Ascending aorta (tissue), 2 donors: Measurements from ENCODE around the gene MAPK4. TPM values are rescaled to one million over a fixed set of nuclear protein-coding genes. Genes with fewer than 3 reads are reported as not detected.
"Not testable (repeated sequence)": the region's sequence is repeated elsewhere in the genome, so short reads cannot be mapped to it uniquely, and the experiment has no call there.

ENCODE experiments used
- DNase-seq, 2 donors: peaks; one replicate each; pipeline ENCODE4 v3.0.0-alpha.2; 2019; ENCODE audit warnings: low spot score in 2 of 2
- H3K27ac ChIP-seq, 2 donors: fragments of 200-600 bp; sonication (generic); one replicate each; pipeline ENCODE4 v1.5.1; 2016 to 2017; ENCODE audit warnings: mild to moderate bottlenecking in 1 of 2
- H3K27me3 ChIP-seq: fragments of 200-600 bp; sonication (generic); one replicate; pipeline ENCODE4 v1.5.1; 2017
- H3K36me3 ChIP-seq, 2 donors: fragments of 200-600 bp; sonication (generic); one replicate each; pipeline ENCODE4 v1.5.1; 2016
- H3K4me1 ChIP-seq, 2 donors: fragments of 200-600 bp; sonication (generic); one replicate each; pipeline ENCODE4 v1.5.1; 2016 to 2017; ENCODE audit warnings: mild to moderate bottlenecking in 1 of 2
- H3K4me3 ChIP-seq, 2 donors: fragments of 200-600 bp; sonication (generic); one replicate each; pipeline ENCODE4 v1.5.1; 2016 to 2017; ENCODE audit warnings: mild to moderate bottlenecking in 1 of 2
- H3K9me3 ChIP-seq, 2 donors: fragments of 200-600 bp; sonication (generic); one replicate each; pipeline ENCODE4 v1.5.1; 2016
- CTCF ChIP-seq, 3 experiments: fragments of 200-600 bp in 2 of 3; fragments of 450-650 bp in 1 of 3; sonication (generic) in 2 of 3; IDR thresholded peaks; one replicate each; pipeline ENCODE4 v1.5.1; 2016 to 2019; ENCODE audit warnings: antibody characterized with exemption in 3 of 3, mild to moderate bottlenecking in 1 of 3, moderate library complexity in 1 of 3
- intact Hi-C: fragments of 100-400 bp; cut with DNase I; formaldehyde crosslinking; loops from one replicate; pipeline ENCODE4 v1.15.1; 2023
- total RNA-seq: library from RNA; depleted of rRNA; stranded (reverse); fragments of >200 nt; gene quantifications from one replicate; pipeline ENCODE4 v1.1.0, GENCODE V29; 2016

MAPK4 gene
- total RNA-seq, 1 donor from 2014 or later = 1.2 TPM

- Histone ChIP-seq H3K27ac (no peak overlapping the region), H3K4me3 (no peak overlapping the region), H3K4me1 (no peaks in the 10 kb centered on the region), H3K36me3 (no peaks in the 10 kb centered on the region), H3K9me3 (no peaks in the 10 kb centered on the region), H3K27me3 (no peaks in the 10 kb centered on the region)
- no peak for DNase-seq
- TF ChIP-seq CTCF (IDR thresholded peaks at IDR 0.05) = no peak
- intact Hi-C loops = loop anchor here (10.0 kb wide), 1 partner anchor 195 kb away; the partner anchor contains the start of gene SKA1
Measured at GRCh38 chr18:50569930-50570329, 10.0 kb downstream of the MAPK4 start.

GRCh38 chr18:50571606-50572005, 11.7 kb downstream of the MAPK4 start:
- Histone ChIP-seq H3K9me3 (no peaks in the 10 kb centered on the region), H3K36me3 (no peaks in the 10 kb centered on the region), H3K27ac (no peak overlapping the region), H3K27me3 (no peaks in the 10 kb centered on the region), H3K4me3 (no peak overlapping the region), H3K4me1 (no peaks in the 10 kb centered on the region)
- intact Hi-C loops = no loop called here
- TF ChIP-seq CTCF (IDR thresholded peaks at IDR 0.05) = no peak
- DNase-seq = no peak

- H3K4me3 ChIP-seq, H3K27ac ChIP-seq, H3K36me3 ChIP-seq, DNase-seq, H3K4me1 ChIP-seq, H3K27me3 ChIP-seq, H3K9me3 ChIP-seq, intact Hi-C loops: not testable (repeated sequence)
Measured at GRCh38 chr18:50573196-50573595, 13.3 kb downstream of the MAPK4 start.

GRCh38 chr18:50573679-50574078, 13.8 kb downstream of the MAPK4 start:
- no peak for DNase-seq
- Histone ChIP-seq H3K9me3 (no peaks in the 10 kb centered on the region), H3K36me3 (no peaks in the 10 kb centered on the region), H3K4me3 (no peak overlapping the region), H3K27ac (no peak overlapping the region), H3K4me1 (no peaks in the 10 kb centered on the region), H3K27me3 (no peaks in the 10 kb centered on the region)
- no peak for TF ChIP-seq CTCF (IDR thresholded peaks at IDR 0.05)
- intact Hi-C loops = no loop called here

- no peak for DNase-seq
- H3K27me3 ChIP-seq = no peaks in the 10 kb centered on the region
- no peaks in the 10 kb centered on the region for H3K9me3 ChIP-seq
- H3K36me3 ChIP-seq = no peaks in the 10 kb centered on the region
- no peaks in the 10 kb centered on the region for H3K4me1 ChIP-seq
- no peak overlapping the region for H3K27ac ChIP-seq
- no peak for TF ChIP-seq CTCF (IDR thresholded peaks at IDR 0.05)
- intact Hi-C loops = no loop called here
- no peak overlapping the region for H3K4me3 ChIP-seq
Measured at GRCh38 chr18:50578030-50578429, 18.1 kb downstream of the MAPK4 start.

GRCh38 chr18:50578651-50579050, 18.8 kb downstream of the MAPK4 start:
- no peaks in the 10 kb centered on the region for H3K9me3 ChIP-seq
- no peak for DNase-seq
- no peaks in the 10 kb centered on the region for H3K36me3 ChIP-seq
- no peak overlapping the region for H3K27ac ChIP-seq
- no peak overlapping the region for H3K4me3 ChIP-seq
- H3K27me3 ChIP-seq = no peaks in the 10 kb centered on the region
- H3K4me1 ChIP-seq = no peaks in the 10 kb centered on the region
- intact Hi-C loops = no loop called here
- TF ChIP-seq CTCF (IDR thresholded peaks at IDR 0.05) = no peak
